Skin epidermis (tissue), 12 donors: ENCODE measurements around the gene HDAC3.
"Not testable (repeated sequence)": the region's sequence is repeated elsewhere in the genome, so short reads cannot be mapped to it uniquely, and the experiment has no call there.

Experiments
- H3K27ac ChIP-seq, 21 experiments: fragments of 200-600 bp; sonication (generic) in 11 of 21; one replicate each; pipeline ENCODE4 v1.5.0; 2020; ENCODE audit warnings: mild to moderate bottlenecking in 3 of 21, inconsistent platforms in 2 of 21, moderate library complexity in 2 of 21
- H3K4me3 ChIP-seq, 7 experiments: fragments of 200-600 bp; sonication (generic) in 2 of 7; one replicate each; pipeline ENCODE4 v1.5.0; 2020; ENCODE audit warnings: inconsistent platforms in 2 of 7, mild to moderate bottlenecking in 2 of 7, moderate library complexity in 1 of 7

HDAC3 gene

GRCh38 chr5:141611289-141611688 lies 25.4 kb downstream of the HDAC3 start:
- Histone ChIP-seq H3K27ac (peak overlapping the region in 1 of 21 experiments; percentile 18), H3K4me3 (no peak overlapping the region)

- peak overlapping the region in 1 of 21 experiments; percentile 85 for H3K27ac ChIP-seq
- not testable (repeated sequence) for H3K4me3 ChIP-seq
These were observed 26.7 kb downstream of the HDAC3 start for GRCh38 chr5:141609921-141610320.

- H3K27ac ChIP-seq: peak overlapping the region in 4 of 21 experiments; percentile 9 to 85 (median 13)
- H3K4me3 ChIP-seq: no peak overlapping the region
These were observed 27.6 kb downstream of the HDAC3 start for GRCh38 chr5:141609044-141609443.

- peak overlapping the region in 11 of 21 experiments; percentile 9 to 86 (median 25) for H3K27ac ChIP-seq
- no peak overlapping the region for H3K4me3 ChIP-seq
These were observed 28.1 kb downstream of the HDAC3 start for GRCh38 chr5:141608557-141608956.

- peak overlapping the region in 12 of 21 experiments; percentile 9 to 86 (median 24) for H3K27ac ChIP-seq
- no peak overlapping the region for H3K4me3 ChIP-seq
These were observed 28.6 kb downstream of the HDAC3 start for GRCh38 chr5:141608046-141608445.

DNA sequence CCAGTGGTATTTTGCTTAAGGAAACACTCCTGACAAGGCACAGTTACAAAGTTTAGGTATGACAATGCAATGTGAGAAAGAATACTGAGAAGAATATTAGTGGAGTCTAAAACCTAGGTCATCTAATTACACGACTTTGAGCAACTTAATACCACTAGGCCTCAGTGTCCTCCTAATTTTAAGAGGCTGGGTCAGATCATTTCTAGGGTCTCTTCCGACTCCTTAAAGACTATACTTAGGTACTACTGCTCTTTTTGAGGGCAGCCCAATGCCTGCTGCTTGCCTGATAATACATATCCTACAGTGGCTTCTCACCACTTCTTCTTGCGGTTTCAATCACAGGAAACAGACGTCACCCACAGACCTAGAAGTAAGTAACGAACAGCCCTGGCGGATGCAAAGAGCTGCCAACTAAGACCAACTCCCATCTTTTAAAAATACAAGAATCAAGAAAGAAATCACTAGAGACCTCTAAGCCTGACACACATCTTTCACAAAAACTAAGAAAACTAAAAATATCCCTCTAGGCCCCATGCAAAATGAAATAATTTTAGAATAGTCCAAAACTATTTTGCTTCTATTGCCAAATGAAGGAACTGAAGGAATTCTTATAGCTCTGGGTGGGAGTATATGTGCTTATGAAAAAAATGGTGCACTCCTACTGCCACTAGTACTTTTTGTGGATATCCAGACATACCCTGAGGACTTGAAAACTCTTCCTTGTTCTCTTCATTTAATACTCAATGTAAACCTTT lies 30.9 kb downstream of the HDAC3 start:
- Histone ChIP-seq H3K4me3 (no peak overlapping the region), H3K27ac (peak overlapping the region in 20 of 21 experiments; percentile 27 to 86 (median 76))

DNA sequence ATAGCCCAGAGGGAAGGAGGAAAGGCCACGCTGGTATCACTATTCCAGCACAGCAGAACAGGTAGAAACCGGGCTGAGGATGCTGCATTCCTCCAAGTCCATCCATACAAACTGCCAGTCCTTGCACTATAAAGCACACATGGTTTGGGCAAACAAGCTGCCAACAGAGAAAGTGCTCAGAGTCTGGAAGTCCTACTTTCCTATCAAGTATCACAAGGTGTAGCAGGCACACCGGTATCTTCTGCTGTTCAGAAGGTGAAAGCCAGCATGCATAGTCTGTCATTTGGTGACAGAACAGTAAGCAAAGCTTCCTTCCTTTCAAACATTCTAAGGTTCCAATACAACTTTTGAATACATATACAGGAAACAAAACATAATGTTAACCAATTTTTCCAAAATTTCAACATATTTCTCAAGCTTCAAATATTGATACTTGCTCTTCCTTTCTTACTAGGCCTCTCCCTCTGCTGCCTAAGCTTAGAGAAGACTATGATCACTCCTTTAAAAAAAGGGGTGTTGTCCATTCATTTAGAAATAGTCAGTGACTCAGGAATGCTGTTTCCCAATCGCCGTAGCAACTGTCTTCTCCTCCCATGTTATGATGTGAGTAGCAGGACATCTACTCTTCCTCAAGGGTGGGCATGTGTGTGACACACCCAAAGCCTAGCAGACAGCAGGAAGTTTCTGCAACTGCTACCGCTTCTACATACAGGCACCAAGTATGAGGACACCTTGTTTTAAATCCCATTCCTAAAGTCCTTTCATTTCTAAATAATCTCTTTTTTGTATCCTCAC lies 32.5 kb downstream of the HDAC3 start:
- Histone ChIP-seq H3K4me3 (no peak overlapping the region), H3K27ac (peak overlapping the region in 20 of 21 experiments; percentile 10 to 86 (median 77))

DNA sequence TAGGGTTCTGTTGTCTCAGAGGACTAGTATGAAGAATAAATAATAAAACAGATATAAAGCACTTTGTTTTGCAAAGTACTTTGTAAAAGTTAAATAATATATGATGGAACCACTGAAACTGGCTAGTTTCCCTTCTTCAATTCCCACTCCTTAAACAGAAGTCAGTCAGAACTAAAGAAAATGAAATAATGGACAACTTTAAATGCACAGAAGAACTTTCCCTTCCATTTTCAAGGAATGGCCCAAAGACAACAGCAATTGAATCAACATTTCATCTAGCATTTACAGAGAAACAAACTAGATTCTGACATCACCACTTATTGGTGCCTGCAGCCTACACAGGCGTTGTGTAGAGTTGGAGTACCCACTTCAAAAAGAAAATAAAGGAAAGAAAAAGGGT lies 34.0 kb downstream of the HDAC3 start:
- Histone ChIP-seq H3K4me3 (no peak overlapping the region), H3K27ac (peak overlapping the region in 19 of 21 experiments; percentile 2 to 86 (median 77))

GRCh38 chr5:141598391-141599345 lies 38.0 kb downstream of the HDAC3 start:
- Histone ChIP-seq H3K4me3 (no peak overlapping the region), H3K27ac (peak overlapping the region in 13 of 21 experiments; percentile 3 to 60 (median 32))

GRCh38 chr5:141597814-141598213 lies 38.8 kb downstream of the HDAC3 start:
- Histone ChIP-seq H3K4me3 (no peak overlapping the region), H3K27ac (peak overlapping the region in 5 of 21 experiments; percentile 23 to 60 (median 41))

- H3K4me3 ChIP-seq: no peak overlapping the region
- peak overlapping the region in 5 of 21 experiments; percentile 23 to 60 (median 41) for H3K27ac ChIP-seq
These were observed 39.3 kb downstream of the HDAC3 start for GRCh38 chr5:141597394-141597793.

DNA sequence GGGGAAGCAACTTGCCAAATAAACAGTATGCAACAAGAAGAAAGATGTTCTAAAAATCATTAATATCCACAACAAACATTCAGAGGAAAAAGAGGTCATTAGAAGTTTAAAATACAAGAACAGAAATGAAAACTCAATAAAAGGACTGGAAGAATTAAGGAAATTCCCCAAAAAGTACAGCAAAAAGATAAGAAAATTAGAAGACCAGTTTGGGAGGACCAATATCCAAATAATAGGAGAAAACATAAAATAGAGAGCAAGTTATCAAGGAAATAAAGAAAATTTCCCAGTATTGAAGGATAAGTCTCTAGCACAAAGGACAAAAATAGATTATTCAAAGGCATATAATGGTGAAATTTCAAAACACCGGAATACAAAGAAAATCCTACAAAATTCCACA lies 39.8 kb downstream of the HDAC3 start:
- Histone ChIP-seq H3K4me3 (no peak overlapping the region), H3K27ac (peak overlapping the region in 1 of 21 experiments; percentile 60)

DNA sequence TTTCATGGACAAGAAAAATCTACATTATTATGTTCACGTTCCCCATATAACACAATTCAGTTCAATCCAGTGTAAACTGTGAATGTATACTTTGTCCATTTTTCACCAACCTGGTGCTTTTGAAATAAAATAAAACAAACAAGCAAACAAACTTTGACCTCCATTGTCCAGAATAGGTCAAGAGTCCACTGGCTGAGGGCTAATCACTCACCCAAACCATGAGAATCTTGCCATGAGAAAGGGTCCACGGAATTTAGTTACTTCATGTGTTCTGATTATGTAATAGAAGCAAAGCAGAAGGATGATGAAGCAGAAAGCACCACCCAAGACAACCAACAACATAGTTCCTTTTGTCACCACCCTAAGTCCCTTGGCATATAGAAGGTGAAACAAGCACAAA lies 46.5 kb downstream of the HDAC3 start:
- Histone ChIP-seq H3K4me3 (no peak overlapping the region), H3K27ac (no peak overlapping the region)

- Histone ChIP-seq H3K4me3 (no peak overlapping the region), H3K27ac (no peak overlapping the region)
These were observed 50.4 kb downstream of the HDAC3 start for GRCh38 chr5:141586246-141586645.

DNA sequence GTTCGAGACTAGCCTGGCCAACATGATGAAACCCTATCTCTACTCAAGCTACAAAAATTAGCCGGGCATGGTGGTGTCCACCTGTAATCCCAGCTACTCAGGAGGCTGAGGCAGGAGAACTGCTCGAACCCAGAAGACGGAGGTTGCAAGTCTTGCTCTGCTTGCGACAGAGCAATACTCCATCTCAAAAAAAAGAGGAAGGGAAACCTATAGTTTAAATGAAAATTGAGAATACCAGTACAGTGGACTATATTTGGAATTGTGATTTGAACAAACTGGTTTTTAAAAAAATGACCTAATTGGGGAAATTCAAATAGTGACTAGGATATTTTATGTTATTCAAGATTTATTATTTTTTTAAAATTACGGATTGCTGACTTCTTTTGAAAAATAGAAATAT lies 51.1 kb downstream of the HDAC3 start:
- no peak overlapping the region for H3K27ac ChIP-seq

GRCh38 chr5:141574122-141574510 lies 62.5 kb downstream of the HDAC3 start:
- no peak overlapping the region for H3K27ac ChIP-seq
- H3K4me3 ChIP-seq: no peak overlapping the region

More for the DNA sequence above, 51.1 kb downstream of the HDAC3 start:
- H3K4me3 ChIP-seq: no peak overlapping the region

DNA sequence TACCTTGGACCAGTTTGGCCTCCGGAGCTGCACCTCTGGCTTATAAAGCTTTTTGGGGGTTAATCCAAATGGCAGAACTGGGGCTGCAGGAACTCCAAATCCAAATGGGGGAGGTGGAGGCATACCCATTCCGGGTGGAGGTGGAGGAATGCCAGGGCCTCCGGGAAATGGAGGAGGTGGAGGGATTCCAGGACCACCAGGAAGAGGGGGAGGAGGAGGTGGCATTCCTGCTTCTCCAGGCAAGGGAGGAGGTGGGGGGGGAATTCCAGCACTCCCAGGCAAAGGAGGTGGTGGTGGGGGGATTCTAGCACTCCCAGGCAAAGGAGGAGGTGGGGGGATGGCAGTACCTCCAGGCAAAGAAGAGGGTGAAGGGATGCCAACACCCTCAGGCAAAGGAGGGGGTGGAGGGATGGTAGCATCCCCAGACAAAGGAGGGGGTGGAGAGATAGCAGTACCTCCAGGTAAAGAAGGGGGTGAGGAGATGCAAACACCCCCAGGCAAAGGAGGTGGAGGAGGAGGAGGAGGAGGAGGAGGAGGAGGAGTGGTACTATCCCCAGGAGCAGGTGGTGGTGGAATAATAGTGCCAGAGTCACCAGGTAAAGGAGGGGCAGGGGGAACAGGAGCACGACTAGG lies 63.0 kb downstream of the HDAC3 start:
- H3K27ac ChIP-seq: no peak overlapping the region
- H3K4me3 ChIP-seq: no peak overlapping the region
